Memory B cell (primary cell): Measurements from ENCODE around the gene FRMD5.
A peak's percentile ranks its signal among the peaks of the same experiment; 100 is the strongest.
"Not testable (repeated sequence)": the region's sequence is repeated elsewhere in the genome, so short reads cannot be mapped to it uniquely, and the experiment has no call there.

Experiments
- ATAC-seq: fragments of 150-1000 bp; cut with Tn5 transposase; 2 replicates; pipeline ENCODE4 v1.10.0; 2021; ENCODE audit warnings: low read depth, mild to moderate bottlenecking, moderate library complexity
- DNase-seq, 2 donors: peaks; one replicate each; pipeline ENCODE4 v3.0.0; 2022; ENCODE audit warnings: low spot score in 2 of 2
- H3K27ac Mint-ChIP-seq: one replicate; pipeline ENCODE4 v1.8.0; 2022; ENCODE audit warnings: mild to moderate bottlenecking, moderate library complexity, mixed read lengths
- H3K27me3 Mint-ChIP-seq: one replicate; pipeline ENCODE4 v1.8.0; 2022; ENCODE audit warnings: mixed read lengths
- H3K36me3 Mint-ChIP-seq: one replicate; pipeline ENCODE4 v1.8.0; 2022; ENCODE audit warnings: mild to moderate bottlenecking, mixed read lengths
- H3K4me1 Mint-ChIP-seq: one replicate; pipeline ENCODE4 v1.8.0; 2022; ENCODE audit warnings: mixed read lengths
- H3K4me3 Mint-ChIP-seq: one replicate; pipeline ENCODE4 v1.8.0; 2022; ENCODE audit warnings: mild to moderate bottlenecking, moderate library complexity, mixed read lengths
- H3K9me3 Mint-ChIP-seq: one replicate; pipeline ENCODE4 v1.8.0; 2022; ENCODE audit warnings: mixed read lengths

The FRMD5 gene

GRCh38 chr15:44024155-44024554 is 170.9 kb downstream of the FRMD5 start:
- ATAC-seq (no peak), DNase-seq (no peak)
- Mint-ChIP-seq H3K4me1 (no peaks in the 10 kb centered on the region), H3K36me3 (no peaks in the 10 kb centered on the region), H3K27ac (no peak overlapping the region), H3K9me3 (peaks cover 2% of the 10 kb centered on the region), H3K27me3 (peaks cover 9% of the 10 kb centered on the region), H3K4me3 (no peak overlapping the region)

GRCh38 chr15:44023176-44023575 is 171.9 kb downstream of the FRMD5 start:
- ATAC-seq, result no peak
- H3K27me3 Mint-ChIP-seq, result peaks cover 7% of the 10 kb centered on the region
- DNase-seq, result no peak
- peaks cover 2% of the 10 kb centered on the region for H3K9me3 Mint-ChIP-seq
- no peak overlapping the region for H3K4me3 Mint-ChIP-seq
- H3K36me3 Mint-ChIP-seq, result no peaks in the 10 kb centered on the region
- H3K4me1 Mint-ChIP-seq, result no peaks in the 10 kb centered on the region
- H3K27ac Mint-ChIP-seq, result no peak overlapping the region

DNA sequence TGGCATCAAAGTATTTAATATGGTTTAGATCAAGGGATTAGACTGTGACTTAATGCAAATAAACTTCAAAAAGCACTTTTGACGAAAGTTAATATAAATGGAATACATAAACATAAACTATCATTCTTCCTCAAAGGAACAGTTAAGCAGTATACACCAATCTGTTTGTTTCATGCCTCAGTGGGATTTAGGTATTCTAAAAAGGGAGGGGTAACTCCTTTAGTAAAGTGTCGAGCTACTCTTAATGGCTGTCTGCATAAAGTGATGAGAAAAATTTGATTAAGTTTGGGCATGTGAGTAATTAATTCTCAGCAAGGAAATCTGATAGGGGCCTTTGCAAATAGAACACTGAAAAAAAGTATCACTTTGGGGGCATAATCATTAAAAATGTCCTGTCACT is 176.9 kb downstream of the FRMD5 start:
- Mint-ChIP-seq H3K4me3 (no peak overlapping the region), H3K27ac (no peak overlapping the region), H3K4me1 (no peaks in the 10 kb centered on the region), H3K27me3 (peaks cover 3% of the 10 kb centered on the region), H3K36me3 (no peaks in the 10 kb centered on the region), H3K9me3 (peaks cover 1% of the 10 kb centered on the region)
- no peak for ATAC-seq
- DNase-seq, result no peak

- H3K36me3 Mint-ChIP-seq, result no peaks in the 10 kb centered on the region
- no peaks in the 10 kb centered on the region for H3K4me1 Mint-ChIP-seq
- ATAC-seq (no peak), DNase-seq (no peak)
- H3K9me3 Mint-ChIP-seq, result no peaks in the 10 kb centered on the region
- H3K4me3 Mint-ChIP-seq, result no peak overlapping the region
- peaks cover 6% of the 10 kb centered on the region for H3K27me3 Mint-ChIP-seq
- H3K27ac Mint-ChIP-seq, result no peak overlapping the region
Measured at GRCh38 chr15:44015545-44016305, 179.3 kb downstream of the FRMD5 start.

DNA sequence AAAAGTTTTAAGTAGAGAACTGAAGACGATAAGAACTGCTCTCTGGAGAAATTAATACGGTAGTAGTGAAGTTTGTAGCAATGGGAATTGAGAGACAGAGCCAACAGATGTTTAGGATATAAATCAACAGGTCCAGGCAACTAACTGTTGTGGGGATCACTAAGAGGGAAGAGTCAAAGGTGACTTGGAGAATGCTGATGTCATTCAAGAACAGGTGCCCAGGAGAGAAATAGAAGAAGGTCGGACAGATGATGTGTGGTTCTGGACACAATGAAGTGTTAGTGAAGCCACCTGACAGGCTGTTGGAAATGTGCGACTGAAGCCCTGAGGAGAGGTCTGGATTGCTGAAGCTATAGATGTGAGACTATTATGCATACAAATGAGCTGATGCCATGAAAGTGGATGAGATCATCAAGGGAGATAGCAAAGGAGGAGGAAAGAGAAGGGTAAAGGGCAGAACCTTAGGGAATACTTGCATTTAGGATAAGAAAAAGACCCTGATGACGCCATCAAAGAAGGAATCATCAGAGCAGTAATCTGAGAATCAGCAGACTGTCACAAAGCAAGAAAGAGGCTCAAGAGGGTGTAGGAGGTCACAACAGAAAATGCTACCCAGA is 183.7 kb downstream of the FRMD5 start:
- H3K4me1 Mint-ChIP-seq, result no peaks in the 10 kb centered on the region
- no peak for ATAC-seq
- H3K27me3 Mint-ChIP-seq, result peaks cover 7% of the 10 kb centered on the region
- H3K4me3 Mint-ChIP-seq, result no peak overlapping the region
- H3K9me3 Mint-ChIP-seq, result no peaks in the 10 kb centered on the region
- H3K27ac Mint-ChIP-seq, result no peak overlapping the region
- DNase-seq, result no peak
- no peaks in the 10 kb centered on the region for H3K36me3 Mint-ChIP-seq

DNA sequence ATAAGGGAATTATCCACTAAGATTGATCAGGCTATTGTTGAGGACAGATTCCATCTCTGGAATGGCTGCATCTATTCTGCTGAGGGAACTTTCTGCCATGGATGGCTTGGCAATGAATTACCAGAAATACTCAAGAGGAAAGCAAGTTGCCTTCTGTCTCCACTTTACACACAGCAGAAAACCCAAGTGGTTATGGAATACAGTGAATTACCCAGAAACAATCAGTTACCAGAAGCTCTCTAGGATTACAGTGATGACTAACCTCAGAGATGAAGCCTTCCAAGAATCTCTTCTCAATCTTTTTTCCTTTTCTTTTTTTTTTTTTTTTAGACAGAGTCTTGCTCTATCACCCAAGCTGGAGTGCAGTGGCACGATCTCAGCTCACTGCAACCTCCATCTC is 185.0 kb downstream of the FRMD5 start:
- DNase-seq, result no peak
- H3K27me3 Mint-ChIP-seq, result peaks cover 7% of the 10 kb centered on the region
- no peak overlapping the region for H3K27ac Mint-ChIP-seq
- H3K9me3 Mint-ChIP-seq, result no peaks in the 10 kb centered on the region
- no peaks in the 10 kb centered on the region for H3K4me1 Mint-ChIP-seq
- H3K4me3 Mint-ChIP-seq, result no peak overlapping the region
- no peaks in the 10 kb centered on the region for H3K36me3 Mint-ChIP-seq
- ATAC-seq, result no peak

DNA sequence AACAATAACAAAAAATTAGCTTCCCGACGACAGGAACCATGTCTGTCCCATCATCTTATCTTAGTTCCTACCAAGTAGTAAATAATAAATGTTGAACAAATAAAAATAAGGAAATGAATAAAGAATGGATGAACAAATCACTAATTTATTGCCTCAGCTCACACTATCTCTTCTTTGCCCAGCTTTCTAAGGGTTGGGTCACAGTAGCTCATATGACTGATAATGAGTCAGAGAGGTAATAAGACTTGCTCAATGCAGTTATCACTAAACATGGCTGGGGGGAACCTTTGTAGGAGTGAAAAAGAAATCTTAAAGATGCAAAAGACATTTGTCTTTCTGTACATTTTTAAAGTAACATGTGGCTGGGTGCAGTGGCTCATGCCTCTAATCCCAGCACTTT is 186.0 kb downstream of the FRMD5 start:
- ATAC-seq (no peak), DNase-seq (no peak)
- Mint-ChIP-seq H3K4me3 (no peak overlapping the region), H3K27ac (no peak overlapping the region), H3K4me1 (no peaks in the 10 kb centered on the region), H3K9me3 (no peaks in the 10 kb centered on the region), H3K36me3 (no peaks in the 10 kb centered on the region), H3K27me3 (peaks cover 7% of the 10 kb centered on the region)

DNA sequence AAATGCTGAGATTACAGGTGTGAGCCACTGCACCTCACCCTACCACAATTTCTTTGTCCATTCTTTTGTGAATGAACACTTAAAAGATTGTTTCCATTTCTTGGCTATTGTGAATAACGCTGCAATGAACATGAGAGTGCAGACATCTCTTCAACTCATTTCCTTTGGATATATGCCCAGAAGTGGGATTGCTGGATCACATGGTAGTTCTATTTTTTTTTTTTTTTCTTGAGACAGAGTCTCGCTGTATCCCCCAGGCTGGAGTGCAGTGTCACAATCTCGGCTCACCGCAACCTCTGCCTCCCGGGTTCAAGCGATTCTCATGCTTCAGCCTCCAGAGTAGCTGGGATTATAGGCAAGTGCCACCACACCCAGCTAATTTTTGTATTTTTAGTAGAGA is 194.8 kb downstream of the FRMD5 start:
- H3K9me3 Mint-ChIP-seq, H3K36me3 Mint-ChIP-seq, H3K4me3 Mint-ChIP-seq, H3K27me3 Mint-ChIP-seq, DNase-seq, H3K4me1 Mint-ChIP-seq, H3K27ac Mint-ChIP-seq, ATAC-seq: not testable (repeated sequence)

DNA sequence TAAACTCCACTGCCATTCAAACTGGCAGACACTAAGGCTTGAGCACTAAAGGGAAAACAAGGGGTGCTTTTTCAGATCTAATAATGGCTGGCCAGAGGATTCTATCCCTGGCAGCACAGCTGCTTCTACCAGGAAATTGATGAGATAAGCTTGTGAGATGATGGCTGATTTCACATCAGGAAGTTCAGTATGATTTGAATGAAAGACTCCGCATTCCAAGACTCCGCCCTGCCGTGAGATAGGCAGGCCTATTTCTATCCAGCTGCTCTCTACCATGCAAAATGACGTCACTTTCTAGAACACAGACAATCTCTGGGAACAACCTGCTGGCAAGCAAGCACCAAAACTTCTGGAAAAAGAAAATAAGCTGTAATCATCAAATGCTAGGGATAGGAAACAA is 196.5 kb downstream of the FRMD5 start:
- no peak for ATAC-seq
- Mint-ChIP-seq H3K27me3 (peaks cover 5% of the 10 kb centered on the region), H3K9me3 (peaks cover 4% of the 10 kb centered on the region), H3K36me3 (no peaks in the 10 kb centered on the region), H3K4me3 (no peak overlapping the region), H3K27ac (no peak overlapping the region), H3K4me1 (no peaks in the 10 kb centered on the region)
- DNase-seq, result no peak

GRCh38 chr15:43991206-43991605 is 203.9 kb downstream of the FRMD5 start:
- Mint-ChIP-seq H3K27me3 (peaks cover 6% of the 10 kb centered on the region), H3K9me3 (peaks cover 4% of the 10 kb centered on the region), H3K36me3 (no peaks in the 10 kb centered on the region), H3K27ac (no peak overlapping the region), H3K4me3 (no peak overlapping the region), H3K4me1 (peaks cover 6% of the 10 kb centered on the region)
- no peak for ATAC-seq
- DNase-seq, result no peak

DNA sequence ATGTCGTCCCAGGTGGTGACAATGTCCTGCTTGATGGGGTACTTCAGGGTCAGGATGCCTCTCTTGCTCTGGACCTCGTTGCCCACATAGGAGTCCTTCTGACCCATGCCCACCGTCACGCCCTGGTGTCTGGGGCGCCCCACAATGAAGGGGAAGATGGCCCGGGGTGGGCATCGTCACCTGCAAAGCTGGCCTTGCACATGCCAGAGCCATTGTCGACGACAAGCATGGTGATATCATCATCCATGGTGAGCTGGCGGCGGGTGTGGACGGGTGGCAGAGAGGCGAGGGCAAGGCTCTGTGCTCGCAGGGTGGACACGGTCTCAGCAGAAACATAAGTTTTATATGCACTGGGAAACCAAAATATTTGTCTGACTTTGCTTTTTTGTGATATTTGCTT is 205.1 kb downstream of the FRMD5 start:
- H3K36me3 Mint-ChIP-seq, result no peaks in the 10 kb centered on the region
- ATAC-seq, result no peak
- H3K27me3 Mint-ChIP-seq, result peaks cover 6% of the 10 kb centered on the region
- peaks cover 11% of the 10 kb centered on the region for H3K4me1 Mint-ChIP-seq
- H3K9me3 Mint-ChIP-seq, result peaks cover 4% of the 10 kb centered on the region
- no peak overlapping the region for H3K27ac Mint-ChIP-seq
- DNase-seq, result no peak
- no peak overlapping the region for H3K4me3 Mint-ChIP-seq

GRCh38 chr15:43988900-43989299 is 206.2 kb downstream of the FRMD5 start:
- ATAC-seq (no peak), DNase-seq (no peak)
- H3K4me1 Mint-ChIP-seq, result peaks cover 11% of the 10 kb centered on the region
- H3K36me3 Mint-ChIP-seq, result no peaks in the 10 kb centered on the region
- H3K27me3 Mint-ChIP-seq, result peaks cover 6% of the 10 kb centered on the region
- no peak overlapping the region for H3K4me3 Mint-ChIP-seq
- H3K27ac Mint-ChIP-seq, result no peak overlapping the region
- peaks cover 1% of the 10 kb centered on the region for H3K9me3 Mint-ChIP-seq

- no peak for DNase-seq
- H3K36me3 Mint-ChIP-seq, result no peaks in the 10 kb centered on the region
- H3K27me3 Mint-ChIP-seq, result peaks cover 7% of the 10 kb centered on the region
- H3K9me3 Mint-ChIP-seq, result no peaks in the 10 kb centered on the region
- H3K4me1 Mint-ChIP-seq, result peaks cover 11% of the 10 kb centered on the region
- no peak for ATAC-seq
- H3K27ac Mint-ChIP-seq, result no peak overlapping the region
- H3K4me3 Mint-ChIP-seq, result no peak overlapping the region
Measured at GRCh38 chr15:43987924-43988323, 207.1 kb downstream of the FRMD5 start.

DNA sequence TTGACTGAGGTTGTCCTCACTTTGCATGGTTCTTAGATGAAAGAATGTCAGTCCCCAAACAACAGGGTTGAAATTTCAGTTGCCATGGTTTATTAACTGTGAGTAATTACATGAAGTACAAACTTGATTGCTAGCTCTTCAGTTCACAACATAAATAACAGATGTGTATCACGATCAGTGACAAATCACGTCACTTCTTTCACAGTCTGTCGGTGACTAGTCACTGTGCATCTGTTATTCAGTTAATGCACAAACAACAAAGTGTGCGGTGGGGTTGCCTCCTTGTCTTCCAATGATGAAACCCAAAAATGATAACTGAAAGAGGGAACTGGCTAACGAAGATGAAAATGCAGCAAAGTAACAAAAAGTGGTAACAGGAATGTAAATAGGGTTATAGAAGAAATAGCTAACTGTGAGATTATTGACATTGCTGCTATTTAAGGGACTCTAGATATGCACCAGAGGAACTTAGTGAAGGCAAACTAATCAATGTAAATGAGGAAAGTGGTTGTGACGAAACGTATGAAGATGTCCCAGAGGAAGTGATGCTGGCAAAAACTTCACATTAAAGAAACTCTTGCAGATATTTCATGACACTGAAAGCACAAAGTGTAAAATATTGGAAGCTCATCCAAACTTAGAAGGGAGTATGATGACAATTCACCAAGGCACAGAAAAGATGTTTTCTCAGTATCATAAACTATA is 208.9 kb downstream of the FRMD5 start:
- Mint-ChIP-seq H3K27me3 (peaks cover 7% of the 10 kb centered on the region), H3K9me3 (no peaks in the 10 kb centered on the region), H3K4me1 (peaks cover 11% of the 10 kb centered on the region), H3K36me3 (no peaks in the 10 kb centered on the region), H3K4me3 (no peak overlapping the region), H3K27ac (peak overlapping the region; percentile 4)
- ATAC-seq, result no peak
- no peak for DNase-seq
